MM.1S (cell line): ENCODE results near the gene TANC1.

ENCODE experiments used
- EZH2 ChIP-seq: fragments of 300-600 bp; sonication (generic); optimal IDR thresholded peaks from 2 replicates; pipeline ENCODE3; 2017; ENCODE audit warnings: low read depth, mild to moderate bottlenecking, antibody characterized with exemption, low read length, mixed read lengths
- TF ChIP-seq, protein P1 (sequence below): fragments of 300-600 bp; sonication (generic); IDR thresholded peaks from 2 replicates; pipeline ENCODE4 v1.5.1; 2016; ENCODE audit warnings: antibody characterized with exemption, low read length, mixed read lengths

DNA sequence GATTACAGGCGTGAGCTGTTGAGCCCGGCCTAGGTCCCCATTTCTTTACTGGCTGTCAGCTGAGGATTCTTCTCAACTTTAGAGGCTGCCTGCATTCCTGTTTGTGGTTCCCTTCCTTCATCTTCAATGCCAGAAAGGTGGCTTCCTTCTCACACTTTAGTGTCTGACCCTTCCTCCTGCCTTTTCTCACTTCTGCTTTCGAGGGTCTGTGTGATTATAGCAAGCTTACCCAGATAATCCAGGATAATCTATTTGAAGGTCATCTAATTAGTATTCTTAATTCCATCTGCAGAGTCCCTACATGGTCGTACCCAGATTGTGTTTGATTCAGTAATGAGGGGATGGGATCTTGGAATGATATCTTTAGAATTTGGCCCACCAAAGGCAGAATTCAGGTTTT lies 157.4 kb downstream of the TANC1 start:
- TF ChIP-seq, protein P1, sequence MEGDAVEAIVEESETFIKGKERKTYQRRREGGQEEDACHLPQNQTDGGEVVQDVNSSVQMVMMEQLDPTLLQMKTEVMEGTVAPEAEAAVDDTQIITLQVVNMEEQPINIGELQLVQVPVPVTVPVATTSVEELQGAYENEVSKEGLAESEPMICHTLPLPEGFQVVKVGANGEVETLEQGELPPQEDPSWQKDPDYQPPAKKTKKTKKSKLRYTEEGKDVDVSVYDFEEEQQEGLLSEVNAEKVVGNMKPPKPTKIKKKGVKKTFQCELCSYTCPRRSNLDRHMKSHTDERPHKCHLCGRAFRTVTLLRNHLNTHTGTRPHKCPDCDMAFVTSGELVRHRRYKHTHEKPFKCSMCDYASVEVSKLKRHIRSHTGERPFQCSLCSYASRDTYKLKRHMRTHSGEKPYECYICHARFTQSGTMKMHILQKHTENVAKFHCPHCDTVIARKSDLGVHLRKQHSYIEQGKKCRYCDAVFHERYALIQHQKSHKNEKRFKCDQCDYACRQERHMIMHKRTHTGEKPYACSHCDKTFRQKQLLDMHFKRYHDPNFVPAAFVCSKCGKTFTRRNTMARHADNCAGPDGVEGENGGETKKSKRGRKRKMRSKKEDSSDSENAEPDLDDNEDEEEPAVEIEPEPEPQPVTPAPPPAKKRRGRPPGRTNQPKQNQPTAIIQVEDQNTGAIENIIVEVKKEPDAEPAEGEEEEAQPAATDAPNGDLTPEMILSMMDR = no peak
- no peak for TF ChIP-seq EZH2
